Subcutaneous abdominal adipose tissue (tissue), 5 donors: Measurements from ENCODE around the gene ASB16.

Experiments
- H3K27ac ChIP-seq: one replicate; pipeline ENCODE4 v1.7.0; 2013; ENCODE audit warnings: low read depth, mild to moderate bottlenecking, inconsistent platforms, low read length, moderate library complexity
- H3K27me3 ChIP-seq, 5 donors: one replicate each; pipeline ENCODE4 v1.7.0; 2013; ENCODE audit warnings: low read length in 5 of 5, inconsistent platforms in 1 of 5; ENCODE audit not compliant: control insufficient read depth in 5 of 5, insufficient read depth in 4 of 5
- H3K36me3 ChIP-seq, 5 donors: one replicate each; pipeline ENCODE4 v1.7.0; 2013; ENCODE audit warnings: low read length in 5 of 5; ENCODE audit not compliant: control insufficient read depth in 5 of 5, insufficient read depth in 5 of 5
- H3K4me1 ChIP-seq, 5 donors: one replicate each; pipeline ENCODE4 v1.7.0; 2013; ENCODE audit warnings: low read length in 5 of 5, mild to moderate bottlenecking in 3 of 5, moderate library complexity in 1 of 5; ENCODE audit not compliant: control insufficient read depth in 5 of 5, insufficient read depth in 5 of 5
- H3K4me3 ChIP-seq, 5 donors: one replicate each; pipeline ENCODE4 v1.7.0; 2013; ENCODE audit warnings: low read length in 5 of 5, low read depth in 1 of 5
- H3K9ac ChIP-seq, 5 donors: one replicate each; pipeline ENCODE4 v1.7.0; 2013; ENCODE audit warnings: low read length in 5 of 5, mild to moderate bottlenecking in 4 of 5, moderate library complexity in 3 of 5
- H3K9me3 ChIP-seq, 5 donors: one replicate each; pipeline ENCODE4 v1.7.0; 2013; ENCODE audit warnings: low read length in 5 of 5; ENCODE audit not compliant: control insufficient read depth in 5 of 5
- donor health status: healthy.
- donor health status: healthy.
- donor health status: healthy.
- donor health status: healthy.
- donor health status: healthy.

Gene ASB16

GRCh38 chr17:44209786-44210341 is 39.4 kb downstream of the ASB16 start:
- H3K36me3 ChIP-seq: peaks cover 0 to 67% (median 55%) of the 10 kb centered on the region in 5 donors
- peaks cover 3 to 20% (median 19%) of the 10 kb centered on the region in 5 donors for H3K4me1 ChIP-seq
- H3K9me3 ChIP-seq: no peaks in the 10 kb centered on the region
- H3K4me3 ChIP-seq: peak overlapping the region in 1 of 5 donors; percentile 23
- H3K27me3 ChIP-seq: no peaks in the 10 kb centered on the region
- peak overlapping the region in 2 of 5 donors; percentile 13 to 67 for H3K9ac ChIP-seq
- H3K27ac ChIP-seq: no peak overlapping the region

- Histone ChIP-seq H3K9me3 (no peaks in the 10 kb centered on the region), H3K4me1 (peaks cover 3 to 20% (median 19%) of the 10 kb centered on the region in 5 donors), H3K9ac (peak overlapping the region in 2 of 5 donors; percentile 13 to 67), H3K27me3 (no peaks in the 10 kb centered on the region), H3K27ac (no peak overlapping the region), H3K4me3 (peak overlapping the region in 1 of 5 donors; percentile 23), H3K36me3 (peaks cover under 1 to 74% (median 62%) of the 10 kb centered on the region in 5 donors)
Observed at GRCh38 chr17:44210342-44211192, 40.1 kb downstream of the ASB16 start.

GRCh38 chr17:44211281-44212265 is 41.1 kb downstream of the ASB16 start:
- no peak overlapping the region for H3K9ac ChIP-seq
- no peak overlapping the region for H3K27ac ChIP-seq
- H3K27me3 ChIP-seq: no peaks in the 10 kb centered on the region
- H3K4me3 ChIP-seq: no peak overlapping the region
- H3K36me3 ChIP-seq: peaks cover 3 to 82% (median 71%) of the 10 kb centered on the region in 5 donors
- H3K4me1 ChIP-seq: peaks cover 3 to 26% (median 20%) of the 10 kb centered on the region in 5 donors
- H3K9me3 ChIP-seq: no peaks in the 10 kb centered on the region

GRCh38 chr17:44212507-44213402 is 42.3 kb downstream of the ASB16 start:
- H3K9me3 ChIP-seq: no peaks in the 10 kb centered on the region
- peaks cover 5 to 37% (median 31%) of the 10 kb centered on the region in 5 donors for H3K4me1 ChIP-seq
- H3K27me3 ChIP-seq: no peaks in the 10 kb centered on the region
- no peak overlapping the region for H3K27ac ChIP-seq
- H3K4me3 ChIP-seq: no peak overlapping the region
- H3K36me3 ChIP-seq: peaks cover 3 to 74% (median 65%) of the 10 kb centered on the region in 5 donors
- H3K9ac ChIP-seq: peak overlapping the region in 1 of 5 donors; percentile 7

GRCh38 chr17:44213403-44214229 is 43.1 kb downstream of the ASB16 start:
- H3K4me1 ChIP-seq: peaks cover 8 to 42% (median 36%) of the 10 kb centered on the region in 5 donors
- H3K9me3 ChIP-seq: no peaks in the 10 kb centered on the region
- H3K27ac ChIP-seq: no peak overlapping the region
- H3K4me3 ChIP-seq: no peak overlapping the region
- peak overlapping the region in 1 of 5 donors; percentile 7 for H3K9ac ChIP-seq
- peaks cover 3 to 65% (median 58%) of the 10 kb centered on the region in 5 donors for H3K36me3 ChIP-seq
- no peaks in the 10 kb centered on the region for H3K27me3 ChIP-seq

GRCh38 chr17:44214230-44214494 is 43.7 kb downstream of the ASB16 start:
- no peaks in the 10 kb centered on the region for H3K27me3 ChIP-seq
- H3K4me3 ChIP-seq: no peak overlapping the region
- no peak overlapping the region for H3K9ac ChIP-seq
- H3K36me3 ChIP-seq: peaks cover 3 to 60% (median 52%) of the 10 kb centered on the region in 5 donors
- H3K4me1 ChIP-seq: peaks cover 8 to 42% (median 36%) of the 10 kb centered on the region in 5 donors
- no peaks in the 10 kb centered on the region for H3K9me3 ChIP-seq
- H3K27ac ChIP-seq: no peak overlapping the region

- H3K4me3 ChIP-seq: no peak overlapping the region
- no peak overlapping the region for H3K9ac ChIP-seq
- H3K36me3 ChIP-seq: peaks cover 3 to 53% (median 45%) of the 10 kb centered on the region in 5 donors
- no peaks in the 10 kb centered on the region for H3K9me3 ChIP-seq
- no peak overlapping the region for H3K27ac ChIP-seq
- no peaks in the 10 kb centered on the region for H3K27me3 ChIP-seq
- peaks cover 8 to 40% (median 34%) of the 10 kb centered on the region in 5 donors for H3K4me1 ChIP-seq
Observed at GRCh38 chr17:44214896-44215295, 44.4 kb downstream of the ASB16 start.

- H3K27me3 ChIP-seq: no peaks in the 10 kb centered on the region
- H3K9me3 ChIP-seq: no peaks in the 10 kb centered on the region
- no peak overlapping the region for H3K4me3 ChIP-seq
- no peak overlapping the region for H3K27ac ChIP-seq
- H3K36me3 ChIP-seq: peaks cover 3 to 44% (median 38%) of the 10 kb centered on the region in 5 donors
- H3K4me1 ChIP-seq: peaks cover 8 to 30% (median 27%) of the 10 kb centered on the region in 5 donors
- no peak overlapping the region for H3K9ac ChIP-seq
Observed at GRCh38 chr17:44216173-44216572, 45.7 kb downstream of the ASB16 start.
